ENCODE data around the gene TMEM263. TPM values are rescaled to one million over a fixed set of nuclear protein-coding genes. Genes with fewer than 3 reads are reported as not detected.
"Not testable (repeated sequence)": the region's sequence is repeated elsewhere in the genome, so short reads cannot be mapped to it uniquely, and the experiment has no call there.

TMEM263 gene
- 20.6 and 33.4 TPM in 2 replicates for total RNA-seq (2014; rRNA removed; shearing (Covaris generic))
- 43.0 and 53.5 TPM in 2 replicates for polyA plus RNA-seq (2015; cell fraction: cytosol; rRNA removed)
- polyA plus RNA-seq (2015; cell fraction: nucleus; rRNA removed): 33.9 and 39.6 TPM in 2 replicates

GRCh38 chr12:106955377-106956047, at the start of gene TMEM263:
Gene TMEM263 (plus strand): TSS chr12:106955907. CDS start chr12:106967117, 11,210 bp downstream.
- DNase-seq (ENCODE audit: low read depth): peak; percentile 96

- no peak for DNase-seq (ENCODE audit: low read depth)
These were observed 49.0 kb upstream of the TMEM263 start for GRCh38 chr12:106906715-106907114.

GRCh38 chr12:106907411-106907810, 48.3 kb upstream of the TMEM263 start:
- no peak for DNase-seq (ENCODE audit: low read depth)

- no peak for DNase-seq (ENCODE audit: low read depth)
These were observed 47.9 kb upstream of the TMEM263 start for GRCh38 chr12:106907846-106908245.

GRCh38 chr12:106908561-106908960, 47.1 kb upstream of the TMEM263 start:
- no peak for DNase-seq (ENCODE audit: low read depth)

- no peak for DNase-seq (ENCODE audit: low read depth)
These were observed 45.5 kb upstream of the TMEM263 start for GRCh38 chr12:106910202-106910601.

- DNase-seq (ENCODE audit: low read depth): no peak
These were observed 44.1 kb upstream of the TMEM263 start for GRCh38 chr12:106911581-106911980.

- DNase-seq (ENCODE audit: low read depth): no peak
These were observed 42.3 kb upstream of the TMEM263 start for GRCh38 chr12:106913456-106913855.

GRCh38 chr12:106914796-106915634, 40.7 kb upstream of the TMEM263 start:
- DNase-seq (ENCODE audit: low read depth): no peak

- DNase-seq (ENCODE audit: low read depth): no peak
These were observed 40.1 kb upstream of the TMEM263 start for GRCh38 chr12:106915635-106916026.

- DNase-seq (ENCODE audit: low read depth): no peak
These were observed 38.2 kb upstream of the TMEM263 start for GRCh38 chr12:106917503-106917902.

- no peak for DNase-seq (ENCODE audit: low read depth)
These were observed 37.0 kb upstream of the TMEM263 start for GRCh38 chr12:106918746-106919145.

GRCh38 chr12:106919910-106920544, 35.7 kb upstream of the TMEM263 start:
- peak; percentile 21 for DNase-seq (ENCODE audit: low read depth)

GRCh38 chr12:106921976-106922375, 33.7 kb upstream of the TMEM263 start:
- DNase-seq (ENCODE audit: low read depth): not testable (repeated sequence)

GRCh38 chr12:106923594-106923993, 32.1 kb upstream of the TMEM263 start:
- not testable (repeated sequence) for DNase-seq (ENCODE audit: low read depth)

- no peak for DNase-seq (ENCODE audit: low read depth)
These were observed 31.3 kb upstream of the TMEM263 start for GRCh38 chr12:106924268-106924861.

- no peak for DNase-seq (ENCODE audit: low read depth)
These were observed 29.1 kb upstream of the TMEM263 start for GRCh38 chr12:106926657-106927056.

- no peak for DNase-seq (ENCODE audit: low read depth)
These were observed 21.4 kb upstream of the TMEM263 start for GRCh38 chr12:106934277-106934676.

GRCh38 chr12:106941481-106942156, 14.1 kb upstream of the TMEM263 start:
- no peak for DNase-seq (ENCODE audit: low read depth)

- DNase-seq (ENCODE audit: low read depth): no peak
These were observed 12.9 kb upstream of the TMEM263 start for GRCh38 chr12:106942775-106943174.

Measured in HT1080 (cell line).